GM18498 (cell line): ENCODE data around the gene MINAR1.
"Not testable (repeated sequence)": the region's sequence is repeated elsewhere in the genome, so short reads cannot be mapped to it uniquely, and the experiment has no call there.

Experiments
- ATAC-seq: cut with Tn5 transposase; IDR thresholded peaks from one replicate; pipeline ENCODE4 v1.9.1; 2021; ENCODE audit warnings: mild to moderate bottlenecking, moderate library complexity; ENCODE audit not compliant: unreplicated experiment

The MINAR1 gene, protein sequence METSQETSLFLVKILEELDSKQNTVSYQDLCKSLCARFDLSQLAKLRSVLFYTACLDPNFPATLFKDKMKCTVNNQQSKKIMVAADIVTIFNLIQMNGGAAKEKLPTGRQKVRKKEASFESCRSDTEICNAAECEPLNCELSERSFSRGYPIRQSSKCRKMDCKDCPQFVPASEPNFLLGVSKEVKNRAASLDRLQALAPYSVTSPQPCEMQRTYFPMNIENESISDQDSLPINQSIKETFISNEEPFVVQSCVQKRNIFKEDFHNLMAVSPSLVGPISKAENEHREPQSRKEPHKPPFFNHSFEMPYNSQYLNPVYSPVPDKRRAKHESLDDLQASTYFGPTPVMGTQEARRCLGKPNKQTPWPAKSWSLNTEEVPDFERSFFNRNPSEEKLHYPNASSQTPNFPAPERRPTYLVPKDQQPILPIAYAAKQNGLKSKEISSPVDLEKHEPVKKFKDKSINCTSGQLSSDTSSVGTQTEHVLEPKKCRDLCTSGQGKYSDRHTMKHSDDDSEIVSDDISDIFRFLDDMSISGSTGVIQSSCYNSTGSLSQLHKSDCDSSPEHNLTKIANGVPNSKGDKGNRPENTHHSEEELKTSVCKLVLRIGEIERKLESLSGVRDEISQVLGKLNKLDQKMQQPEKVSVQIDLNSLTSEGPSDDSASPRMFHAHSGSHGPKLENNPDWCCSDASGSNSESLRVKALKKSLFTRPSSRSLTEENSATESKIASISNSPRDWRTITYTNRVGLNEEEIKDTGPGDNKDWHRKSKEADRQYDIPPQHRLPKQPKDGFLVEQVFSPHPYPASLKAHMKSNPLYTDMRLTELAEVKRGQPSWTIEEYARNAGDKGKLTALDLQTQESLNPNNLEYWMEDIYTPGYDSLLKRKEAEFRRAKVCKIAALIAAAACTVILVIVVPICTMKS

GRCh38 chr15:79431636-79432344 lies at the start of gene MINAR1:
Gene MINAR1, plus strand, starts transcription at chr15:79432336. Its CDS starts 23,812 bp downstream, at chr15:79456148.
- no peak for ATAC-seq

GRCh38 chr15:79394231-79394630 lies 37.9 kb upstream of the MINAR1 start:
- ATAC-seq, result no peak

- ATAC-seq, result no peak
These were observed 35.3 kb upstream of the MINAR1 start for GRCh38 chr15:79396850-79397249.

DNA sequence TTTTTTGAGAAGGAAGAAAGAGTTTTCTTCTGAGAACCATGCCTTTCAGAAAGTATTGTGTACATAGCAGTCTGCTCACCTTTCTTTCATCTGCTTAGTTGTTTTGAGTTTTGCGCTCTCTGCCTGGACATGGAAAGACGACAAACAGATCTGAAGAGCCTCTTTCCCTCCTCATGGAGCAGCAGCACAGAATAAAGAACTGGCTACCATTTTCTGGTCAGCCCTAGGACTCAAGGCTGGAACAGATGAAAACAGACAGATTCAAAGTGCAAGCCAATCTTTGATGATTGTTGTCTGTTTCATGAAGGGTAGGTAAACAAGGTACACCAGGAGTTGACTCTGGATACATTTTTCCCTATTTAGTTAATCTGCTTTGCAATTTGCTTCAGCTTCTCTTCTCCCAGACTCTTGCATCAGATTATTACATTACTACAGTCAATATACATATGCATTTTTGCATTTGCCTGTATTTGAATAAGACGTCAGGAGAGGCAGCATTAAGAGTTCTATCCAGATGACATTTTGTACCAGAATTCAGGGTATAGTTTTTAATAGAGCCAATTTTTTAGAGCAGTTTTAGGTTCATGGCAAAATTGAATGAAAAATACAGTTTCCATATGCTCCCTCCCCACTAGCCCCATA lies 34.7 kb upstream of the MINAR1 start:
- ATAC-seq, result no peak

- ATAC-seq, result no peak
These were observed 32.5 kb upstream of the MINAR1 start for GRCh38 chr15:79399606-79400005.

GRCh38 chr15:79400650-79401049 lies 31.5 kb upstream of the MINAR1 start:
- ATAC-seq, result no peak

GRCh38 chr15:79401301-79401700 lies 30.8 kb upstream of the MINAR1 start:
- ATAC-seq, result no peak

- no peak for ATAC-seq
These were observed 30.0 kb upstream of the MINAR1 start for GRCh38 chr15:79402136-79402535.

DNA sequence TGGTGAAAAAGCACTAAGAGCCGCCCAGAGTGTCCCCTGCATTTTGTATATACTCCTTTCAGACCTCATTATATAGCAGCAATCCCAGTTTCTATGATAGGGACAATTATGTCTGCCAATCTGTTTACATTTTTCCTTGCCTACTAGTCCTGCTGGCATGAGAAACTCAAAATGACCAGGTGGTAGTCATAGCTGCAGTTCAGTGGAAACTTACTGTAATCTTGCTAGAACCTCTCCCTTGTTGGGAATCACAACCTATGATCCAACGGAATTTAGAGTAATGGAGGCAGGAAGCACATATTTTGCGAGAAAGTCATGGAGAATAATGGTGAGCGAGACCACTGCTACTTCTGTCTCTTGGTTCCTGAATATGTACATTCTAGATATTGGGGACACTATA lies 28.6 kb upstream of the MINAR1 start:
- no peak for ATAC-seq

- ATAC-seq, result no peak
These were observed 25.9 kb upstream of the MINAR1 start for GRCh38 chr15:79406210-79406609.

DNA sequence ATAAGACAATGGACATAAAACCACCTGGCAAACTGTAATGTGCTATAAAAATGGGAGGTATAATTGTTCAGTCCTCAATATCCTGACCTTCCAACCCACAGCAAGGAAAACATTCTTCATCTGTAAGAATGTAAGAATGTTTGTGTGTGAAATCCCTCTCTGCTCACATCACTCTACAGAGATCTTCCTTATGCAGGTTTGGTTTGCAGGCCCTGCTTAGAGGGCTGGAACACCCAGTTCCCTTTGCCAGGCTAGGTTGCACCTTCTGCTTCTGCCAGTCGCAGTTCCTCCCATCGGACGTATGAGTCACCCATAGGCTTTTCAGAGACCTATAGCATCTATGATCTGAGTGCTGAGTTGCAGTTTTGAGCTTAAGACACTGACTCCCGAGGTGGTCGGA lies 24.1 kb upstream of the MINAR1 start:
- no peak for ATAC-seq

GRCh38 chr15:79410237-79410636 lies 21.9 kb upstream of the MINAR1 start:
- no peak for ATAC-seq

- no peak for ATAC-seq
These were observed 20.1 kb upstream of the MINAR1 start for GRCh38 chr15:79412010-79412409.

DNA sequence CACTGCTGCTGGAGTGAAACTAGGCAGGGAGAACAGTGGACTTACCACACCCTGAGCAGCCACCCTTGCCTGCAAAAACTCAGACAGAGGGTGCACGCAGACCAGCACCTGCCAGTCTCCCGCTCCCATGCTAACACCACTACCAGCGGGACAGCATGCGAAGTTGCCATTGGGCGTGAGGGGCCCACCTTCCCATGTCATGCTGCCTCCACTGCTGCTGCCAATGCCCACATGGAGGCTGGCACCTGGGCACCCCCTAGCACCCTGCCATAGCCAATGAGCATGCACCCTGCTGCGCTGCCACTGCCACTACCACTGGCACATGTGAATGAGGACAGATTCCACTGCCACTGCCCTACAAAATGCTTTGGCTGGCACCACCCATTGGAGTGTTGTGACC lies 19.7 kb upstream of the MINAR1 start:
- no peak for ATAC-seq

GRCh38 chr15:79416876-79417275 lies 15.3 kb upstream of the MINAR1 start:
- no peak for ATAC-seq

GRCh38 chr15:79418693-79419279 lies 13.3 kb upstream of the MINAR1 start:
- ATAC-seq, result no peak

- no peak for ATAC-seq
These were observed 6.4 kb upstream of the MINAR1 start for GRCh38 chr15:79425591-79426295.

GRCh38 chr15:79426899-79427298 lies 5.2 kb upstream of the MINAR1 start:
- ATAC-seq, result not testable (repeated sequence)

DNA sequence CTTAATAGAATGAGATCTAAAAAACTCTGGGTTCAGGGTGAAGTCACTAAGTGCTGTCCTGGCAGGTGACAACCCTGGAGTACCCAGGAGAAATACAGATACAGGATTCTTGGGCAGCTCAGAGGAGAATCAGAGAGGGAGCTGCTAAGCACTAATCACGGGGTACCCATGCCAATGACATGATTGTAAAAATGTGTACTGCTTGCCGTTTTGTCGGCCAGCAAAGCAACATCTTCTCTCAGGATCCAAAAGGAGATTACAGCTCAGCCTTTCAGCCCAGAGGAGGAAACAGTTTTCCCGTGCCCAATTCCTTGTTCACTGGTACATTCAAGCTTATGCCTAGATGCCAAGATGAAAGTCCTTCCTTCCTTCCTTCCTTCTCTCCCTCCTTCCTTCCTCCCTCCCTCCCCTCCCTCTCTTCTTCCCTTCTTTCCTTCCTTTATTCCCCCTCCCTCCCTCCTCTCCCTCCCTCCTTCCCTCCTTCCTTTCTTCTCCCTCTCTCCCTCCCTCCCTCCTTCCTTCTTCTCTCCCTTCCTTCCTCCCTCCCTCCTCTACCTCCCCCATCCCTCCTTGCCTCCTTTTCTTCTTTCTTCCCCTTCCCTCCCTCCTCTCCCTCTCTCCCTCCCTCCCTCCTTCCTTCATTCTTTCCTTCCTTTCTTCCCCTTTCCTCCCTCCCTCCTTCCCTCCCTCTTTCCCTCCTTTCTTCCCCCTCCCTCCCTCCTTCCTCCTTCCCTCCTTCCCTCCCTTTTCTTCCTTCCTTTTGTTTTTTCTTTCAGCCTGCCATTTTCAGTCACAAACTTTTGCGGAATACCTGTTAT lies 4.1 kb upstream of the MINAR1 start:
- no peak for ATAC-seq
